ENCODE data around the gene PNMT. TPM values are rescaled to one million over a fixed set of nuclear protein-coding genes. Genes with fewer than 3 reads are reported as not detected.

PNMT gene
- total RNA-seq, 1 experiment from 2014 or later: 1.4 TPM

- no peaks in the 10 kb centered on the region for H4K20me1 ChIP-seq (ENCODE audit: low read length)
- DNase-seq: no peak
- BruUV-seq (replicated peaks): no TSS peak
- H3K36me3 ChIP-seq (ENCODE audit: low read depth, low read length): no peaks in the 10 kb centered on the region
- no peaks in the 10 kb centered on the region for H3F3A ChIP-seq (ENCODE audit: low read length, unreplicated experiment)
- no peak overlapping the region for H3K4me3 ChIP-seq (ENCODE audit: low read length)
- POLR2A ChIA-PET (ENCODE audit: unreplicated experiment): no interaction called here
- H3K4me2 ChIP-seq (ENCODE audit: low read length): no peak overlapping the region
- no peaks in the 10 kb centered on the region for H3K9me2 ChIP-seq (replicated peaks; ENCODE audit: low read length)
- no peak overlapping the region for H2AFZ ChIP-seq (ENCODE audit: low read length)
- H3K79me2 ChIP-seq (ENCODE audit: low read length): no peaks in the 10 kb centered on the region
- intact Hi-C loops (cut with micrococcal nuclease): no loop called here
- H3K27ac ChIP-seq (ENCODE audit: low read length): no peak overlapping the region
- TF ChIP-seq EZH2phosphoT487 (IDR thresholded peaks at IDR 0.05; ENCODE audit: borderline replicate concordance, low read length) (no peak), EZH2 (IDR thresholded peaks at IDR 0.05; ENCODE audit: low read length, unreplicated experiment) (no peak), CTCF (conservative IDR thresholded peaks at IDR 0.05; ENCODE audit: low read depth, low read length) (no peak)
- H3K9ac ChIP-seq (ENCODE audit: low read length): no peak overlapping the region
- CTCF ChIA-PET: no interaction called here
- no peak for ATAC-seq
- no peaks in the 10 kb centered on the region for H3K27me3 ChIP-seq (ENCODE audit: low read length)
- no peaks in the 10 kb centered on the region for H3K4me1 ChIP-seq (ENCODE audit: insufficient read depth, low read length)
- H3K9me3 ChIP-seq (ENCODE audit: low read length): no peaks in the 10 kb centered on the region
Measured at GRCh38 chr17:39662551-39663339, 5.5 kb upstream of the PNMT start.

GRCh38 chr17:39663340-39663687 is 4.9 kb upstream of the PNMT start:
- Histone ChIP-seq H3K79me2 (ENCODE audit: low read length) (no peaks in the 10 kb centered on the region), H2AFZ (ENCODE audit: low read length) (no peak overlapping the region), H3K9me2 (replicated peaks; ENCODE audit: low read length) (no peaks in the 10 kb centered on the region), H3F3A (ENCODE audit: low read length, unreplicated experiment) (no peaks in the 10 kb centered on the region), H4K20me1 (ENCODE audit: low read length) (no peaks in the 10 kb centered on the region), H3K9ac (ENCODE audit: low read length) (no peak overlapping the region), H3K4me3 (ENCODE audit: low read length) (no peak overlapping the region), H3K4me1 (ENCODE audit: insufficient read depth, low read length) (no peaks in the 10 kb centered on the region), H3K27me3 (ENCODE audit: low read length) (no peaks in the 10 kb centered on the region), H3K27ac (ENCODE audit: low read length) (no peak overlapping the region), H3K4me2 (ENCODE audit: low read length) (no peak overlapping the region), H3K9me3 (ENCODE audit: low read length) (no peaks in the 10 kb centered on the region), H3K36me3 (ENCODE audit: low read depth, low read length) (no peaks in the 10 kb centered on the region)
- TF ChIP-seq EZH2 (IDR thresholded peaks at IDR 0.05; ENCODE audit: low read length, unreplicated experiment) (no peak), CTCF (conservative IDR thresholded peaks at IDR 0.05; ENCODE audit: low read depth, low read length) (no peak), EZH2phosphoT487 (IDR thresholded peaks at IDR 0.05; ENCODE audit: borderline replicate concordance, low read length) (no peak)
- no TSS peak for BruUV-seq (replicated peaks)
- ATAC-seq (no peak), DNase-seq (no peak)
- CTCF ChIA-PET: no interaction called here
- intact Hi-C loops (cut with micrococcal nuclease): no loop called here
- POLR2A ChIA-PET (ENCODE audit: unreplicated experiment): no interaction called here
